Stimulated activated CD4-positive, alpha-beta T cell treated with anti-CD3 and anti-CD28 coated beads, Interleukin-1b, Interleukin-23, amount 100 ng/mL, for 48 hours (primary cell): ENCODE data around the gene PDCD7.
"Not testable (repeated sequence)": the region's sequence is repeated elsewhere in the genome, so short reads cannot be mapped to it uniquely, and the experiment has no call there.

Source experiments
- DNase-seq: peaks from one replicate; pipeline ENCODE4 v3.0.0-alpha.2; 2020

The PDCD7 gene

DNA sequence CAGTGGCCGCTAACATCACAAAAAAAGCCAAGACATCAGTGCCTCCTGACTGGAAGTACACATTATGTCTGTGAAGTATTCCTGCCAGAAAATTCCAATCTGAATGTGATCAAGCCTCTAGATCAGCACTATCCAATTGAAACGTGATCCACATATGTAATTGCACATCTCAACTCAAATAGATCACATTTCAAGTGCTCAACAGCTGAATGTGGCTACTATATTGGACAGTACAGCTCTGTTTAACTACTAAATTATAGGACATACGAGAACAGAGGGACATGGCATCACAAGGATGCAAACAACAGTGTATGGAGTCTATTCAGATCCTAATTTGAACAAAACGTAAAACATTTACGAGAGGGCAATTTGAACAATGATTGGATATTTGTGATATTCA is 18.1 kb downstream of the PDCD7 start:
- no peak for DNase-seq

DNA sequence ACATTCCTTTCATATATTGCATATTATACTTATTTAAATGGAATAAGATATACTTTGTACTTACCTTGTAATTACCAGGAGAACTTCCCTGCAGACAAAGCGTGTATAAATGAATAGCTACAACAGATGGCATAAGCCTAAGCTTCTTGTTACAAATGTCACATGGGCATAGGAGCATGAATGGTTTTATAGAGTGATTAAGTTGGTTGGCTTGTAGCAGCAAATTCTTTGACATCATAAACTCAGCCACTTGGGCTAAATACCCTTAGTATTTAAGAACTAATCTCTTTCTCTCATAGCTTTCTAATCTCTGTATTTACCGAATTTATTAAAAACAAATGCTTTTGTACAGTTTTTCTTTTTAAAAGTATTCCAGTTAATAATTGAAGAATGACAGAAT is 18.5 kb downstream of the PDCD7 start, which contains the start of gene UBAP1L:
TSS of gene UBAP1L (minus strand) at position 115 of the 400 bp plus-strand sequence. CDS start 8,985 bp downstream, outside the sequence.
- DNase-seq = no peak

DNA sequence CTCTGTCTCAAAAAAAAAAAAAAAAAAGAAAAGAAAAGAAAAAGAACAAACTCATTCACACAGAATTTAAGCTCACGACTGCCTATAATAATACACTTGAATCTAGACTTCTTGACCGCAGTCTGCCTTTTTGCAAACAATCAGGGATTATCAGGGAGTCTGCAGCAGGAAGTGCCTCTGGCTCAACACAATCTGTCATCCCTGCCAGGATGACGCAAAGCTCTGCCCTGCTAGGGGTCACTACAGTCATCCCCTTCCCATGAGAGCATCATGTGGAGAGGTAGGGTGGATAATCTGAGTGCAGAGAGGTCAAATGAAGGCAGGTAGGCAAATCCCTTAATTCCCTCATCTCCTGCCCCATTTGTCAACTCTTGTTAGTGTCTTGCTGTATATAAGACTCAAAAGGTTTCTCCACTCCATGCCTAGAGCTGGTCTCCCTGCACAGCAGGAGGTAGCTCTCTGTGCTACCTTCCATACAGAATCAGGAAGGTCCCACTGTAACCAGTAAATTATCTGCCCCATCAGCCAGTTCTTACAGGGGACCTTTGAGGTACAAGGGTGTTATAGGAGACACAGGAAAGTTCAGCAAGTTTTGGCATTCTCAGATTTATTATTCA is 22.8 kb downstream of the PDCD7 start:
- no peak for DNase-seq

DNA sequence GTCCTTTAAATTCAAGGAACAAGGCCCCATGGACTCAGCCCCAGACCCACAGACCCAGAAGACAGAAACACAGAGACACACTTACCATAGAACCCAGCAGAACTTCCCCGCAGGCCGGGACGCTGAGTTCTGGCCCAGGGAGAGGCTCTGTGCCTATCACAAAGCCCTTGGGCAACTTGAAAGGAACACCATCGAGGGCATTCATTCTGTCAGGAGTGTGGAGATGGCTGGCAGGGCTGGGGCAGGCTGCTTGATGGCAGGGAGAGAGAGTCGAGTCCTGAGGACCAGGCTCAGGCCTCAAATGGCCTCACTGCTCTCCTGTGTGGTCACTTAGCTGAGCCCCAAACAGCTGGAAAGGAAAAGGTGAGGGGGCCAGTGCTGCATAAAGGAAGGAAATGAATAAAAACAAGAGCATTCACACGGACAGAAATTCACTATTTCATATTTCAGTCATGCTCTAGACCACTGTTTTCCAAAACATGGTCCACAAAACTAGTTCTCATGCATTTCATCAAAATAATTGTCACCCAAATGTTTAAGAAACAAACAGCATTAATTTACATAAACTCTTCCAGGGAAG is 27.5 kb downstream of the PDCD7 start:
- no peak for DNase-seq

DNA sequence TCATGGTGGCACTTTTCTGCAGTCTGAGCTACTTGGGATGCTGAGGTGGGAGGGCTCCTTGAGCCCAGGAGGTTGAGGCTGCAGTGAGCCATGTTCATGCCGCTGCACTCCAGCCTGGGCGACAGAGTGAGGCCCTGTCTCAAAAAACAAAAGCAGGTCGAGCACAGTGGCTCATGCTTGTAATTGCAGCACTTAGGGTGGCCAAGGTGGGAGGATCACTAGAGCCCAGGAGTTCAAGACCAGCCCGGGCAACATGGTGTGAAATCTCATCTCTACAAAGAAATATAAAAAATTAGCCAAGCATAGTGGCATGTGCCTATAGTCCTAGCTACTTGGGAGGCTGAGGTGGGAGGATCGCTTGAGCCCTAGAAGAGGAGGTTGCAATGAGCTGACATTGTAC is 28.6 kb downstream of the PDCD7 start:
- DNase-seq = no peak

DNA sequence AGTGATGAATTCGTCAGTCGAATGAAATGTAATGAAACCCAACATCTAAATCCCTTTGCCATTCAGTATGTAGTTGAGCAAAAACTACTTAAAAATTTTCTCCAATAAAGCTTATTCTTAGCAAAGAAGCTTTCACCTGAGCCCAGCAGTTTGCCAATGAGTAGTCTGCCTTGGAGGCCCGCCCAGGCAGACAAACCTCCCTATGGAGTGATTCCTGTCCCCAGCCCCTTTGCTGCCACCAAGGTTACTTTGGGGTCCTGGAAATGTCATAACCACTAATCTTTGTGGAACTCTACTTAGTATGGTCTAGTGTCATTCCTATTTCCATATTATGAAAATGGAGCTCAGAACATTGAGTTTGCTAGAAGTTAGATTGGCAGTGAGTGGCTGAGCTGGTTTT is 30.7 kb downstream of the PDCD7 start:
- DNase-seq = no peak

DNA sequence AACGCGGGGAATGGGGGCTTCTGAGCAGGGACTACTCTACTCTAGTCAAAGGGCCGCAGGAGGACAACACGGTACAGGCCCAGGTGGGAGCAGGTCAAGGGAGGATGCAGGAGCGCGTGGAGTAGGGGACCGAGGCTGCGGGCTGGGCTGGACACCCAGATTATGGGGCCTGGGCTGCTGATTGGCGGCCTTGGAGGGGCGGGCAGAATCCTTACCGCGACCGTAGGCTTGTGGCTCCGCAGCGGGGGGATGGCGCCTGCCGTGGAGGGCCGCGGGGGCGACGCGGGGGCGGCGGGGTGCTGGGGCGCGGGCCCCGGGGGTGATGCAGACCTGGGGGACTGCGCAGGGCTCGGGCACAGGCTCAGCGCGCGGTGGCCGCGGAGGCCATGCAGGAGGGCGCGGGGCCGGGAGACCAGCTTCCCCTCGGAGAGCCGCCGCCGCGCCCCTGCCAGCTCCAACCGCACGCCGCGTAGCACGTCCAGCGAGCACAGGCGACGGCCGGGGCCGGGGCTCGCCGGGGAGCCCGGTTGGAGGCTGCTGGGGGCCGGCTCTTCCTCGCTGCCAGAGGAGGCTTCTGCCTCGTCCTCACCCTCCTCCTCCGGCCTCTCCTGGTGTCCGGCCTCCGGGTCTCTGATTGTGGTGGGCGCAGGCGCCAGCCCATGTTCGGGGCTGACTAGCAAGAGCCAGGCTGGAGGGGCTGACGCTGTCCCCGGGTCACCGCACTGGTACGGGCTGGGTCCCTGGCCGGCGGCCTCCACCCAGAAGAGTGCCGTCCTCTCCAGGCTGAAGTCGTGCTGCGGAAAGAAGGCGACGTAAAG is 31.5 kb downstream of the PDCD7 start:
- no peak for DNase-seq

DNA sequence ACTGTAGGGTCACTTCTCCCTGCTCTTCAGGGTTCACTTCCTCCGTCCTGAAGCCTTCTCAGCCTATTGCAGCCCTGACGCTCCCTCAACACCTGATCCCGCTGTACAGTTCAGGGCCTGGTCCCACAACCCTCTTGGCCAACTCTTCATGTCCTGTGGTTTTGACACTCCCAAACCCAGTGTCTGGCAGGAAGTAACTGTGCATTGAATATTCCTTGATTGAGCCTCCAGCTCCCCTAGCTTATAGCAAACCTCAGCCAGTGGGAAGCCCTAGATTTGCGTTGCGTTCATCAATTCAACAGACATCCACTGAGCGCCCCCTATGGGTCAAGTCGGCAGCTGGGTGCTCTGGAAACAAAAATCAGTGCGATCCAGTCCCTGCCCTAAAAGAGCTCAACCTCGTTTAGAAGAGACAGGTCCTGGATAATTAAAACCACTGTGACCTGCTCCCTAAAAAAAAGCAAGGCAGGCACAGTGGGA is 32.2 kb downstream of the PDCD7 start:
- DNase-seq = peak; percentile 58

DNA sequence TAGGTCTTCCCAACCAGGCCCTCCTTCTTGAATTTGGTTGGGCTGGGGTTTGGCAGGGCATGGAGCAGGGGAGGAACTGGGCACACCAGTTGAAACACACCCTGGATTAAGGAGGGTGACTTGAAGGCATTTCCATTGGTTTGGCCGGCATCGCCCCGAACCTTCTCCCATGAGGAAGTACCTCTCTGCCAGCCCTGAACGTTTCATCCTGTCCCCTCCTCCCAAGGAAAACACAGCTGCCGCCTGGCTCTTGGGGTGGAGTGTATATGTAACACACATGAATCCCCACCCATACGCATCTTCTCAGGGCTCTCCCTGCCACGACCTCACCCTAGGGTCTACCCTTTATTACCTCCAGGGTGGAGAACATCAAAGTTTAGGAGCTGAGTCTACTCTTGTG is 33.2 kb downstream of the PDCD7 start:
- DNase-seq = no peak

DNA sequence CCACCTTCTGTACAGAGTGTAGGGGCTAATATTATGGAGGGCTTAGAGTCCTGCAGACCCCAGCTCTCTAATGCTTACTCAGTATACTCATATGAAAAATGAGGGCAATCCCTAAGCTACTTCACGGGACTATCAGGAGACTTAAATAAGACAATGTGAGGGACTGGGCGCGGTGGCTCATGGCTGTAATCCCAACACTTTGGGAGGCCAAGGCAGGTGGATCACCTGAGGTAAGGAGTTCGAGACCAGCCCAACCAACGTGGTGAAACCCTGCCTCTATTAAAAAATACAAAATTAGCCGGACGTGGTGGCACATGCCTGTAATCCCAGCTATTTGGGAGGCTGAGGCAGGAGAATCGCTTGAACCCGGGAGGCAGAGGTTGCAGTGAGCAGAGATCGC is 33.8 kb downstream of the PDCD7 start:
- not testable (repeated sequence) for DNase-seq

DNA sequence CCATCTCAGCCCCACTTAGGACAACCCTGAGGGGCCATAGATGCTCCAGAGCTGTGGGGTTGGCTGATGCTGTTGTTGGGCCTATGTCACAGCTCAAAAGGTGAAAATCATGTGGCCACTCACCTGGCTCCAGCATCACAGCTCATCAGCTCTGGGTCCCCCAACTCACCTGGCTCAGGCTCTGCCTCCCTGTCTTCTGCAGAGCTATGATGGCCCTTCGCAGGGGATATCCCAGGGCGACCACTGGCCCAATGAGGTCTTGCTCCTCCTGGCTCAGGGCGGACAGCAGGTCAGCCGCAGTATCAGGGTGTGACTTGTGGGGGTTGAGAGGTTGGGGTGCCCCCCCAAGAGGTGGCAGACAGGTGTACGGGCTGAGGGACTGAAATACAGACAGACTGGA is 34.3 kb downstream of the PDCD7 start:
- no peak for DNase-seq

DNA sequence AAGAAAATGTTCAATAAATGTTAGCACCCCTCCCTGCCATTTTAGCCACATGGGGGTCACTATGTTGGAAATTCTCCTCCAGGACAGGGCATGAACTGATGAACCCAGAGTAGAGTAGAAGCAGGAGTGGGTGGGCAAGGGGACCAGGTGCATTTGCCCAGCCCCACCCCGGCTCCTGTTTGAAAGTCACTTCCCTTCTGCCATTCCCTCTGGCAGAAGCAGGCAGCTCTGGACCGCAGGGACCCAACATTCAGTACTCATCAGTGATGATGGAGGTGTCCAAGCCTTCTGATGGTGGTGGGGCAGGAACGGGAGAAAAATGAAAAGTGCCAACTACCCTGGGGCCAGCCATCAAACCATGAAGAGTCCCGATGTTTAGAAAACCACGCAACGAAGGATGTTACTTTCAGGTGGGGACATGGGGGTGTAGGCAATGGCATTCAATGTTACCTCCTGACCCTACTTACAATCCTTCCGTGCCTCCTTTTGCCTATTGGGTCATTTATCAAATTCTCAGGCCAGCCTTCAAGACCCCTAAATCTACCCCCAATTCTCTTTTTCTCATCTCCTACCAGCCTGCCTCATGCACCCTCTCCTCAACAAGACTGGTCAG is 35.9 kb downstream of the PDCD7 start:
- no peak for DNase-seq

DNA sequence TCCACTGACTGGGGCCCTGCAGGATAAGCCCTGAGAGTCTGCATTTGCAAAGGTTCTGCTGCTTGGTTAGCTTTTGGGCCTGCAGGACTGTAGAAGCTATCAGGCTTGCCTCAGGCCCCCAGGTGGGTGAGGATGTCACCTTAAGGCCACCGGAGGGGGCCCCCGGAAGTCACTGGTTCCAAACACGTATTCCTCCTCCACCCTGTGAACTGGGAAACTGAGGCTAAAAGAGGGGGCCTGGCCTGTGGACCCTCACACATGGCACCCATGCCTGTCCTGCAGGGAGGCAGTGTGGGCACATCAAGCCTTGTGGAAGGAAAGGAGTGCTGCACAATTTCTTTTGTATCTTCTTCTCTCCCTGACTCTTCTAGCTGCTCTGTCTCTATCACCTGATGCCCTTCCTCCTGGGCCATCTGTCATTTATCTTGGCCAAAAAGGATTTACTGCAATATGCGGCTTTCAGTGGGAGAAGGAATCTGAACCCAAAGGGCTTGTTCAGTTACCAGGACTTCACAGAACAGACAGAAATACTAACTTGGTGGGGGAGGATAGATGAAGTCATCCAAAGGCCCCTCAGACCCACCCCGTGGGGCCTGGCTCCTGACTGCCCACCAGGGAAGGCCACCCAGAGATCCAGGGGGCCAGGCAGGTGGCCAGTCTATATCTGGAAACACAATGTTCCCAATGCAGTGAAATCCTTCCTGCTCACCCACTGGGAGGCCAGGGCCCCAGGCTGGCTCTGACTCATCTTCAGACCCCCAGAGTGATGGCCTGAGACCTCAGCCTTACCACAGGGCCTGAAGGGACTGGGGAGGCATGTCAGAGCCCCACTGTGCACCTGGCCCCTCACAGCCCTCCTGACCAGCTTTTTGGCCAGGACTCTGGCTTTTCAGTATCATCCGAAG is 36.9 kb downstream of the PDCD7 start:
- no peak for DNase-seq

DNA sequence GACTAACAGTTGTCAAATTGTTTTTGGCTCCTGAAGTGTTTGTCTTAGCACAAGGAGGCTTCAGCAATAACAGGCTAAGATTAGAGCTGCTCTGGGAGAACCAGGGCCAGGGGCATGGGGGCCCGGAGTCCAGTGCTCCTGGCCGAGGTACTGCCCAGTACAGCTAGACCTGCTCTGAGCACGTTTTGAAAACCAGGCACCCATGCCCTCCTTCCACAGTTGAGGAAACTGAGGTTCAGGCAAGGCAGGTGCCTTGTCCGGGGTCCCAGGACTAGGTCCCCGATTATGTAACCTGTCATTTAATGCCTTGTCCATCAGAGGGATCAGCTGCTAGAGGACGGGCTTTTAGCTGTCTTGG is 37.9 kb downstream of the PDCD7 start:
- no peak for DNase-seq

DNA sequence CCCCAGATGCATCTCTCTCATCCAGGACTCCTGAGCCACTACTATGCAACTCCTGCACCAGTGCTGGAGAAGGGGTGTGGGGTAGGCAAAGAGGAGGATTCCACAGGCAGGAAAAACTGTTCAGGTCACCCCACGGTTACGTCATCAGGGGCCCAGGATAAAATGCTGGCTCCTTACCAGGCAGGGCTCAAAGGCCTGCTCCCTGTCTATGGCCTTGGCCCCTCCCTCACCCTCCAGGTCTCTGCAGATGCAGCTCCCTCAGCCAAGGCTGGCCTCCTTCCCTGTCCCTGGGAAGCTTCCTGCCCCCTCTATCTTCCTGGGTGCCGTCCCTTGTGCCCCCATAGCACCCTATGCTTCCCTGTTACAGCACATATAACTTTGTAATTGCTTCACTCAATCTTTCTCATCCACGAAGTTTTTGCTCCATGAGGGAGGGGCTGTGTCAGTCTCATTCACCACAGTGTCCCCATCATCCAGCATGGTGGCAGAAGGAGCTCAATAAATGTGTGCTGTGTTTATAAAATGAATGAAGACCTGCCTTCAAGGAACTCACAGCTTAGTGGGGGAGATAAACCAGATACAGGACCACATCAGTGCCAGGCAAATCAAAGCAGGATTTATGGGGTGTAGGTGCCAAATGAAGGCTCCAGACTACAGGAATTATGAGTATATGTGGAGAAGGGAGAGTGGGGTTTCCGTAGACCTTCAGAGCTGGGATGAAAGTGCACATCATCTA is 38.4 kb downstream of the PDCD7 start:
- DNase-seq = no peak

DNA sequence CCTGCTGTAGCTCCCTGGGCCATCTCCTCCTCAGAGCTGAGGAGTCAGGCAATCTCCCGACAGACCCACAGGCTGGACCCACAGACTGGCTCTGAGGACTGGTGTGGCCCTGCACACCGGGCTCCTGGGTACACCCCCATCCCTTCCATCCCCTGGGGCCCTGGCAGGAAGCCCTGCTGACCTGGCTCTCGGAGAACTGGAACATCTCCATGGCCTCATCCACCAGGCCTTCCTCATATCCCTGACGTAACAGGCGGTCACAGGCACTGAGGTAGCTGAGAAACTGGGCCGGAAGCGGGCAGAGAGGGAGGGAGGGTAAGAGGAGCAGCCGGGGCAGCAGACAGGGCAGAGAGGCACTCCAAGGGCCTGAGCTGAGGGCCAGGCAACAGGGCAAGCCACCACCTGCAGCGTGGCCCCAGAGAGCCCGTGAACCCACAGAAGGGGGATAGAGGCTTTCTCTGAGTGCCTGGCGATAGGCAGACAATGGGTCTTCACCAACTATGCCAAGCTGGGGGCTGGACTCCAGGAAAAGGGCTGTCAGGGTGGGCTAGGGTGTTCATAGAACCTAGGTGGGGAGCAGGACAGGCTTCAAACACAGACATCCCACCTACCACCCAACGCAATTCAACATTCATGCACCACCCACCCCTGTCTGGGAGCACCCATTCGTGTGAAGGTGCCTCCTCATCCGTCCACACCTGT is 39.2 kb downstream of the PDCD7 start:
- no peak for DNase-seq

DNA sequence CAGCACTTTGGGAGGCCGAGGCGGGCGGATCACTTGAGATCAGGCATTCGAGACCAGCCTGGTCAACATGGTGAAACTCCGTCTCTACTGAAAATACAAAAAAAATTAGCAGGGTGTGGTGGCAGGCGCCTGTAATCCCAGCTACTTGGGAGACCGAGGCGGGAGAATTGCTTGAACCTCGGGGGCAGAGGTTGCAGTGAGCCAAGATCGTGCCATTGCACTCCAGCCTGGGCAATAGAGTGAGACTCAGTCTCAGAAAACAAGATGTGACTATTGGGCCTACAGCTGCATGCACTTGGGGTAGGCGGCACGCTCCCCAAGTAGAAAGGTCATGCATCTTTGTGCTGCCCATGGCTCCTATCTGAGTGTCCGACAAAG is 39.8 kb downstream of the PDCD7 start:
- not testable (repeated sequence) for DNase-seq

DNA sequence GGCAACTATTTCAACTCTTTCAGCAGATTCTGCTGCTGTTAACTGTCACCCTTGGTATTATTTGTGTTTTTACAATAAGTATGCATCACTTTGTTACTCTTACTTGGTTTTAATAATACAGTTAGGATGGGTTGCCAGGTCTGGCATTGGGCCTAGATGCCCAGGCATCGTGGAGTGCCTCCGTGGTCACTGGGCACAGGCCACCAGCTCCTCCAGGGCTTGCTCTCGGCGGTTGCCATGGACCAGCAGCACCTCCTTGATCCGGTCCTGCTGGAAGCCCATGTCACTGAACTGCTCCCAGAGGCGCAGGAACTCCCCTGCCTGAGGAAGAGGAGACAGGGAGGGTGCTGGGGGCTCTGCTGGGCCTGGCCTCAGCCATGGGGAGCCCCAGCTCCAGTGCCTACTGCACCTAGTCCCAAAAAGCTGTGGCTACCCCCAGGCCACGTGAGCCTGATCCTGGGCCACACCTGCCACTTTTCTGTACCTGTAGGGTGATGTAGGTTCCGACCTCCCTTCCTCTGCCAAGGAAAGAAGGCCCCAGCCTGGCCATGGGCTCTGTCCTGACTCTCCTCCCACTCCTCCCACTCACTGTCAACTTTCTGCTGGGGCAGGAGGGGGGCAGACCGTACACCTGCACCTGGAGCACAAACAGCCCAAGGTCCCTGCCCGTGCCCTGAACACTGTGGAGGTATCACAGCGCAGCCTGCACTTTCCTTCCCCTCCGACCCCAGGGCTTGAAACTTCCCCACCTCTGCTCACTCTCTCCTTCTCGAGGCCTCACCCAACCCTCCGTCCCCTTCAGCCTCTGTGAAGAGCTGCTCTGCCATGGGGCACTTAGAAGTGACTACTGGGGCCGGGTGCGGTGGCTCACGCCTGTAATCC is 40.5 kb downstream of the PDCD7 start:
- DNase-seq = no peak

DNA sequence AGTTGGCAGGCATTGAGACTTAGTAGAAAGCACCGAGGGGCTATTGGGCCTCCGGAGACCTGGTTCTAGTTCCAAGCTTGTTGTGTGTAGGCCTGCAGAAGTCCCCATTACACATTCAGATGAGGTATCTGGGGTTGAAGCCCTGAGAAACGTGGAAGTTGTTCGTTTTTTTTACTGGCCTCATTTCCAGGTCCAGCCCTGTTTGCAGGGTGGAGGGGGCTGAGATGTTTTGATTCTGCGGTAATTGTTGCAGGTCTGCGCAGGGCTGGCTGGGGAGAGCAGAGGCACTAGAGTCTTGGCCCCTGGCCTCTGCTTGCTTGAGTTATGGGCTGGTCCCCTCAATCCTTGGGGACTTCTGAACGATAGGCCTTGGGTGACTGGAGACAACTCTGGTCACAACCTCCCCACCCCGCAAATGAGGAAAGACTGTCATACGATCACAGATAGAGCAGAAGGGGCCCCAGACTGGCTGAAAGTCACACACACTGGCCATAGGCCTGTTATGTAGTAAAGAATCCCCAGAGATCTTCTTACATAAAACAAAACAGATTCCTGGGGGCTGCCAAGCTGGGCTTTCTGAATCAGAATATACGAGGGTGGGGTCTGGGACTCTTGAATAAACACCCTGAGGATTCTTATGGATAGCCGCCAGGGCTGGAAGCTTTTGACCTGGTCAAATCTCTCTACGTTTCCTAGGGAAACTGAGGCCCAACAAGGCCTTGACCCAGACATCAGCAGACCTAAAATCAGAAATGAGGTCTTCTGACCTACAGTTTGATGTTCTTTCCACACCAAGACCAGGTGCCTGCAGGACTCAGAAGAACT is 41.5 kb downstream of the PDCD7 start:
- no peak for DNase-seq
